ENCODE data around the gene CCR9. TPM values are rescaled to one million over a fixed set of nuclear protein-coding genes. Genes with fewer than 3 reads are reported as not detected.
"Not testable (repeated sequence)": the region's sequence is repeated elsewhere in the genome, so short reads cannot be mapped to it uniquely, and the experiment has no call there.

CCR9 gene
- polyA plus RNA-seq, result 1.0 TPM
- long read RNA-seq, donor 1, result 0 reads
- long read RNA-seq, donor 2, partial matches to known transcripts, result 0 of 1 reads
- long read RNA-seq, donor 2, other reads (novel, unspliced or antisense), result 0 of 1 reads
- long read RNA-seq, donor 3, result 0 reads
- long read RNA-seq, donor 4, result 0 reads
- long read RNA-seq, donor 5, result 0 reads
- long read RNA-seq, donor 6, partial matches to known transcripts, result 0 of 1 reads
- long read RNA-seq, donor 6, other reads (novel, unspliced or antisense), result 0 of 1 reads
- long read RNA-seq, donor 7, partial matches to known transcripts, result 0 of 1 reads
- long read RNA-seq, donor 7, other reads (novel, unspliced or antisense), result 0 of 1 reads
- long read RNA-seq, donor 8, result 0 reads
- long read RNA-seq, donor 9, result 0 reads
- long read RNA-seq, donor 10, partial matches to known transcripts, result 0 of 1 reads
- long read RNA-seq, donor 10, other reads (novel, unspliced or antisense), result 0 of 1 reads
- long read RNA-seq, donor 11, partial matches to known transcripts, result 0 of 1 reads
- long read RNA-seq, donor 11, other reads (novel, unspliced or antisense), result 0 of 1 reads

- Histone ChIP-seq H3K4me3 (ENCODE audit: low read length) (no peak within 1 kb of the TSS), H3K27ac (ENCODE audit: low read length) (no peak within 1 kb of the TSS), H3K9me3 (ENCODE audit: control insufficient read depth, low read depth, low read length) (no peaks in the 10 kb centered on the region), H3K4me1 (ENCODE audit: control insufficient read depth, insufficient read depth, low read length) (no peaks in the 10 kb centered on the region), H3K27me3 (ENCODE audit: control insufficient read depth, insufficient read depth, low read length) (no peaks in the 10 kb centered on the region), H3K36me3 (ENCODE audit: control insufficient read depth, insufficient read depth, low read length) (no peaks in the 10 kb centered on the region)
- no CpG with 5 or more reads among the region's 9 CpGs for WGBS (ENCODE audit: insufficient coverage, low lambda C conversion rate)
- no peak for DNase-seq
Measured at GRCh38 chr3:45885979-45886705, at the start of gene CCR9. Gene CCR9 (plus strand): TSS chr3:45886543. CDS start chr3:45894934, 8,391 bp downstream.

DNA sequence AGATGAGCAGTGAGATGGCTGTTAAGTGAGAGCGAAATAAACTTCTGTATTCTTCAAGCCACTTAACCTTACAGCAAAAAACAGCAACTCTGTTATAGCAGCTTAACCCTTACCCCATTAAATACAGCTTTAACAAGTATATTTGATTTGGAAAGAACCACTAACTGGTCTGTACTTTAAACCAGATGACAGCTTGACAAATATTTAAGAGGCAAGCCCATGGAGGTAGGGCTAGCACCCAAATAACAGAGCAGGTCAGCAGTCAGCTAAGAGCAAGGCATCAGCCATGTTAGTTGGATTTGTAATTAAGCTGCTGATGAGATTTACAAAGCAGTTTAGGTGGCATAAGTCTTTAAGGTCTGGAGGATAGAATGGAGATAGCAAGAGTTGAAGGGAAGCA is 47.9 kb upstream of the CCR9 start:
- Histone ChIP-seq H3K9me3 (ENCODE audit: control insufficient read depth, low read depth, low read length) (no peaks in the 10 kb centered on the region), H3K27ac (ENCODE audit: low read length) (no peak overlapping the region), H3K36me3 (ENCODE audit: control insufficient read depth, insufficient read depth, low read length) (peaks cover 26% of the 10 kb centered on the region), H3K4me3 (ENCODE audit: low read length) (no peak overlapping the region), H3K27me3 (ENCODE audit: control insufficient read depth, insufficient read depth, low read length) (peaks cover 4% of the 10 kb centered on the region), H3K4me1 (ENCODE audit: control insufficient read depth, insufficient read depth, low read length) (peaks cover 2% of the 10 kb centered on the region)
- no peak for DNase-seq
- WGBS (ENCODE audit: insufficient coverage, low lambda C conversion rate), result no CpG with 5 or more reads among the region's 1 CpG

- Histone ChIP-seq H3K4me3 (ENCODE audit: low read length) (peak overlapping the region; percentile 66), H3K36me3 (ENCODE audit: control insufficient read depth, insufficient read depth, low read length) (peaks cover 11% of the 10 kb centered on the region), H3K27ac (ENCODE audit: low read length) (peak overlapping the region; percentile 1), H3K27me3 (ENCODE audit: control insufficient read depth, insufficient read depth, low read length) (peaks cover 6% of the 10 kb centered on the region), H3K4me1 (ENCODE audit: control insufficient read depth, insufficient read depth, low read length) (peaks cover 2% of the 10 kb centered on the region), H3K9me3 (ENCODE audit: control insufficient read depth, low read depth, low read length) (no peaks in the 10 kb centered on the region)
- no CpG with 5 or more reads among the region's 15 CpGs for WGBS (ENCODE audit: insufficient coverage, low lambda C conversion rate)
- no peak for DNase-seq
Measured at GRCh38 chr3:45841420-45841756, 45.0 kb upstream of the CCR9 start.

GRCh38 chr3:45841757-45842491 is 44.4 kb upstream of the CCR9 start, which contains the start of gene LZTFL1:
Gene LZTFL1 (minus strand): TSS chr3:45842119. CDS start chr3:45841991, 128 bp downstream.
- WGBS (ENCODE audit: insufficient coverage, low lambda C conversion rate), result no CpG with 5 or more reads among the region's 49 CpGs
- peak within 1 kb of the TSS; percentile 1 for H3K27ac ChIP-seq (ENCODE audit: low read length)
- H3K4me1 ChIP-seq (ENCODE audit: control insufficient read depth, insufficient read depth, low read length), result peaks cover 2% of the 10 kb centered on the region
- peak within 1 kb of the TSS; percentile 66 for H3K4me3 ChIP-seq (ENCODE audit: low read length)
- no peaks in the 10 kb centered on the region for H3K9me3 ChIP-seq (ENCODE audit: control insufficient read depth, low read depth, low read length)
- H3K27me3 ChIP-seq (ENCODE audit: control insufficient read depth, insufficient read depth, low read length), result peaks cover 8% of the 10 kb centered on the region
- peak; percentile 97 to 98 for DNase-seq
- peaks cover 6% of the 10 kb centered on the region for H3K36me3 ChIP-seq (ENCODE audit: control insufficient read depth, insufficient read depth, low read length)

GRCh38 chr3:45842851-45843625 is 43.3 kb upstream of the CCR9 start:
- H3K9me3 ChIP-seq (ENCODE audit: control insufficient read depth, low read depth, low read length), result no peaks in the 10 kb centered on the region
- WGBS (ENCODE audit: insufficient coverage, low lambda C conversion rate), result no CpG with 5 or more reads among the region's 9 CpGs
- H3K4me1 ChIP-seq (ENCODE audit: control insufficient read depth, insufficient read depth, low read length), result peaks cover 2% of the 10 kb centered on the region
- DNase-seq, result no peak
- H3K36me3 ChIP-seq (ENCODE audit: control insufficient read depth, insufficient read depth, low read length), result no peaks in the 10 kb centered on the region
- H3K4me3 ChIP-seq (ENCODE audit: low read length), result no peak overlapping the region
- no peak overlapping the region for H3K27ac ChIP-seq (ENCODE audit: low read length)
- peaks cover 11% of the 10 kb centered on the region for H3K27me3 ChIP-seq (ENCODE audit: control insufficient read depth, insufficient read depth, low read length)

DNA sequence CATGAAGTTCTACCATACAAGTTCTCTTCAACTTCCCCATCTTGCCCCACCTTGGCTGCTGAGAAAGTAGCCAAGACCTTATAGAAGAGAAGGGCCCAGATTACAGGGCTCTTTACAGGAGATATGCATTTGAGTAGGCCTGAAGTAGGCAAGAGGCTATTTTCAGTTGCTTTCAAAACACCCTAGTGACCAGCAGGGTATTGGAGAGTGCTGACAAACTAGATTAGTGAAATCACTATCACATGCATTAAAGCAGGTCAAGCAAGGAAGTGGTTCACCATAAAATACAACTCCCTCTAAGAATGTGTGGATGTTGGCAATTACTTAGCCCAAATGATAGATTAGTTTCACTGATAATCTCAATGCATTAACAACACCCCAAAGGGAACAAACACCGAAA is 41.7 kb upstream of the CCR9 start:
- Histone ChIP-seq H3K4me1 (ENCODE audit: control insufficient read depth, insufficient read depth, low read length) (peaks cover 2% of the 10 kb centered on the region), H3K27me3 (ENCODE audit: control insufficient read depth, insufficient read depth, low read length) (peaks cover 17% of the 10 kb centered on the region), H3K4me3 (ENCODE audit: low read length) (no peak overlapping the region), H3K9me3 (ENCODE audit: control insufficient read depth, low read depth, low read length) (no peaks in the 10 kb centered on the region), H3K27ac (ENCODE audit: low read length) (no peak overlapping the region), H3K36me3 (ENCODE audit: control insufficient read depth, insufficient read depth, low read length) (no peaks in the 10 kb centered on the region)
- no peak for DNase-seq
- no CpG with 5 or more reads among the region's 1 CpG for WGBS (ENCODE audit: insufficient coverage, low lambda C conversion rate)

DNA sequence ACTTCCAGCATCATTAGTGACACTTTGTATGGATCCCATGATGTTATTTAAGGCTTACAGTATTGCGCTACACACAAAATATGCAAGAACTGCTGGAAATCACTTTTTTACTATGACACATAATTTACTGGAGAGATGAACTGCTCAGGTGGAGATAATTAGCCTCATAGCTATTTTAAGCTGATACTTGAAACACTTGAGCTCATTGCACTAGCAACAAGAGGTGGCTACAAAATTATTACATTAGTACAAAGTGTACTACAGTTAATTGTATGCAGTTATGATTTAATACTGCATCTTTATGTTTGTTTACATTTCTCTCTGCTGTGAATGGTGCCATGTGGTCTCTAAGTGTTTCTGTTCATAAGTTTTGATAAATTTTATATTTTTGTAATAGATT is 38.0 kb upstream of the CCR9 start:
- H3K9me3 ChIP-seq (ENCODE audit: control insufficient read depth, low read depth, low read length), result no peaks in the 10 kb centered on the region
- no peak overlapping the region for H3K27ac ChIP-seq (ENCODE audit: low read length)
- no CpG with 5 or more reads among the region's 1 CpG for WGBS (ENCODE audit: insufficient coverage, low lambda C conversion rate)
- no peak overlapping the region for H3K4me3 ChIP-seq (ENCODE audit: low read length)
- no peaks in the 10 kb centered on the region for H3K36me3 ChIP-seq (ENCODE audit: control insufficient read depth, insufficient read depth, low read length)
- DNase-seq, result no peak
- H3K27me3 ChIP-seq (ENCODE audit: control insufficient read depth, insufficient read depth, low read length), result peaks cover 16% of the 10 kb centered on the region
- no peaks in the 10 kb centered on the region for H3K4me1 ChIP-seq (ENCODE audit: control insufficient read depth, insufficient read depth, low read length)

DNA sequence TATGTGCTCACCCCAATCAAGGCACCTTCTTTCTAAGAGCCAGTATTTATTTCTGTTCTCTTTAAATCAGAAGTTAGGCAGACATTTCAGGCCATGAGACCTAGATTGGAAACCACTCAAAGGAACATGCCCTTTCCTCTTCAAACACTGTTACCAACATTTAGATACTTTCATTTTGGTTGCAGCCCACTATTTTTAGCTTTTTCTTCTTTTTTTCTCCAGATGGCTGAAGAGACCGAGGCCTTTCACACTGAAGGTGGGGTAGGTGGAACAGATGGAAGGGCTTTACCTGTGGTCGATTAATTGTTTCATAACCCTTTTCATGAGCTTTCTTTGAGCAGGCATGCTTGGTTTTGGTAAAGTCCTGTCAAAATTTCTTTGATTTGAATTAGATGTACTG is 33.5 kb upstream of the CCR9 start:
- no CpG with 5 or more reads among the region's 2 CpGs for WGBS (ENCODE audit: insufficient coverage, low lambda C conversion rate)
- H3K36me3 ChIP-seq (ENCODE audit: control insufficient read depth, insufficient read depth, low read length), result no peaks in the 10 kb centered on the region
- no peak overlapping the region for H3K27ac ChIP-seq (ENCODE audit: low read length)
- H3K4me3 ChIP-seq (ENCODE audit: low read length), result no peak overlapping the region
- H3K9me3 ChIP-seq (ENCODE audit: control insufficient read depth, low read depth, low read length), result no peaks in the 10 kb centered on the region
- peaks cover 9% of the 10 kb centered on the region for H3K27me3 ChIP-seq (ENCODE audit: control insufficient read depth, insufficient read depth, low read length)
- DNase-seq, result no peak
- H3K4me1 ChIP-seq (ENCODE audit: control insufficient read depth, insufficient read depth, low read length), result no peaks in the 10 kb centered on the region

GRCh38 chr3:45856323-45856722 is 30.0 kb upstream of the CCR9 start:
- H3K9me3 ChIP-seq (ENCODE audit: control insufficient read depth, low read depth, low read length); H3K27ac ChIP-seq (ENCODE audit: low read length); H3K36me3 ChIP-seq (ENCODE audit: control insufficient read depth, insufficient read depth, low read length); DNase-seq; H3K4me3 ChIP-seq (ENCODE audit: low read length); H3K27me3 ChIP-seq (ENCODE audit: control insufficient read depth, insufficient read depth, low read length): not testable (repeated sequence)
- no CpG with 5 or more reads among the region's 1 CpG for WGBS (ENCODE audit: insufficient coverage, low lambda C conversion rate)
- H3K4me1 ChIP-seq (ENCODE audit: control insufficient read depth, insufficient read depth, low read length), result peaks cover 13% of the 10 kb centered on the region
